ENCODE measurements around the gene CYP2W1.

The CYP2W1 gene

DNA sequence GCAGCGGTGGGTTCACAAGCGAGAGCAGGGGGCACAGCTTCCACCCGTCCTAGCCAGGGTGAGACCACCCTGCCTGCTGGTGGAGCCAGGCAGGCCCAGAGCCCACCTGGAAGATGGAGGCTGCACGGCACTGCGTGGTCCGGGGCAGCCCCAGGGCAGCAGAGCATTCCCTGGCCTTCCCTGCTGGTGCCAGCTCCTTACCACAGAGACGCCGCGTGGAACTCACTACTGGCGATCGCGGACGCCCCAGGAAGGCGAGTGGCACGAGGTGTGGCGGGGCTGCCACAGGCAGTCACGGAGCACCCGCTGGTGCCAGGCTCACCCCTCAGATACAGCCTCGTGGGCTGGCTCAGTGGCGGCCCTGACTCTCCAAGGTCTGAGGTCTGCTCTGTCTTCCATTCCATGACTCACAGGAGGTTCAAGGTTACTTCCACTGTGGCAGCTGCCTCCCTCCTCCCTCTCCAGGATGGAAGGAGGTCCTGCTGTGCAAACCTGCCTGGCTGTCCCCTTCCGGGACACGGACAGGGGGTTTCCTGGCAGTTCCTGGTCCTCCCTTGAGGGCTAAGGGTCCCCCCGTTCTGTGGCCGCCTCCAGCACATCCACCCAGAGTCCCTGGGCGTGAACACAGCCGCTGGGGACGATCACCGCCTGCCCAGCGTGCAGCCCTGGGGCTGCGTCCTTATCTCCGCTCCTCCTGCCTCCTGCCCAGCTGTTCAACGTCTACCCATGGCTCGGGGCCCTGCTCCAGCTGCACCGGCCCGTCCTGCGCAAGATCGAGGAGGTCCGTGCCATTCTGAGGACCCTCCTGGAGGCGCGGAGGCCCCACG is 3.1 kb downstream of the CYP2W1 start:
- no peaks in the 10 kb centered on the region for H3K4me1 ChIP-seq (ENCODE audit: insufficient read depth, poor library complexity, severe bottlenecking)
- H3K27me3 ChIP-seq (ENCODE audit: insufficient read depth, poor library complexity, severe bottlenecking): no peaks in the 10 kb centered on the region
- no peaks in the 10 kb centered on the region for H3K9me3 ChIP-seq (ENCODE audit: severe bottlenecking)
- DNase-seq (ENCODE audit: low spot score) (no peak), ATAC-seq (ENCODE audit: low read depth) (peak; percentile 54)
- TF ChIP-seq, protein P1, sequence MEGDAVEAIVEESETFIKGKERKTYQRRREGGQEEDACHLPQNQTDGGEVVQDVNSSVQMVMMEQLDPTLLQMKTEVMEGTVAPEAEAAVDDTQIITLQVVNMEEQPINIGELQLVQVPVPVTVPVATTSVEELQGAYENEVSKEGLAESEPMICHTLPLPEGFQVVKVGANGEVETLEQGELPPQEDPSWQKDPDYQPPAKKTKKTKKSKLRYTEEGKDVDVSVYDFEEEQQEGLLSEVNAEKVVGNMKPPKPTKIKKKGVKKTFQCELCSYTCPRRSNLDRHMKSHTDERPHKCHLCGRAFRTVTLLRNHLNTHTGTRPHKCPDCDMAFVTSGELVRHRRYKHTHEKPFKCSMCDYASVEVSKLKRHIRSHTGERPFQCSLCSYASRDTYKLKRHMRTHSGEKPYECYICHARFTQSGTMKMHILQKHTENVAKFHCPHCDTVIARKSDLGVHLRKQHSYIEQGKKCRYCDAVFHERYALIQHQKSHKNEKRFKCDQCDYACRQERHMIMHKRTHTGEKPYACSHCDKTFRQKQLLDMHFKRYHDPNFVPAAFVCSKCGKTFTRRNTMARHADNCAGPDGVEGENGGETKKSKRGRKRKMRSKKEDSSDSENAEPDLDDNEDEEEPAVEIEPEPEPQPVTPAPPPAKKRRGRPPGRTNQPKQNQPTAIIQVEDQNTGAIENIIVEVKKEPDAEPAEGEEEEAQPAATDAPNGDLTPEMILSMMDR (IDR thresholded peaks at IDR 0.05; ENCODE audit: poor library complexity, severe bottlenecking): no peak
- no peak overlapping the region for H3K4me3 ChIP-seq (ENCODE audit: severe bottlenecking)
- no peaks in the 10 kb centered on the region for H3K36me3 ChIP-seq (ENCODE audit: low read depth)
- H3K27ac ChIP-seq (ENCODE audit: poor library complexity, severe bottlenecking): no peak overlapping the region

DNA sequence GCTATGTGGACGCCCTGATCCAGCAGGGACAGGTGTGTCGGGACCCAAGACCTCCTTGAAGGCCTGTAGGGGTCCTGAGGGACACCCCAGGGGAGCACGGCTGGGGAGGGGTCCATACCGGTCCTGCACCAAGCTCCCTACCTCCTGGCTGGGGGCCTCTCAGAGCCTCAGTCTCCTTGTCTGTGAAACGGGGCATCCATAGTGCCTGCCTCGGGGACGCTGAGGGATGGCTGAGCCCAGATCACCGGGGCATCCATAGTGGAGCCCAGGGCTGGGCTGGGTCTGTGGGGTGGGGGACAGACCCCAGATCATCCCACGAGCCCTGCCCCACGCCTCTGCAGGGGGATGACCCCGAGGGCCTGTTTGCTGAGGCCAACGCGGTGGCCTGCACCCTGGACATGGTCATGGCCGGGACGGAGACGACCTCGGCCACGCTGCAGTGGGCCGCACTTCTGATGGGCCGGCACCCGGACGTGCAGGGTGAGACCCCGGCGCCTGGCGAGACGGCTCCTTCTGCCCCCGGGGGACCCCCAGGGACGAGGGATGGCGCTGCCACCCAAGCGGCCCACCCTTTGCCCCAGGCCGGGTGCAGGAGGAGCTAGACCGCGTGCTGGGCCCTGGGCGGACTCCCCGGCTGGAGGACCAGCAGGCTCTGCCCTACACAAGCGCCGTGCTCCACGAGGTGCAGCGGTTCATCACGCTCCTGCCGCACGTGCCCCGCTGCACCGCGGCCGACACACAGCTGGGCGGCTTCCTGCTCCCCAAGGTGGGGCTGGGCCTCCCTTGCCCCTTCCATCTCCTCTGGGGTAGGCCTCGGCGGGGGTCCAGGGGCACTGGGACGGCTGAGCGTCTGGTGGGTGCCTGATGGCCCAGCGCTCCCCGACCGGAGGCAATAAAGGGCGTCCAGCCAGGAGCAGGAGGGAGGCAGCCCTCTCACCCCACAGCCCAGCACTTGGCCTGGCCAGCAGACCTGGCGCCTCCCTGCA is 4.1 kb downstream of the CYP2W1 start:
- ATAC-seq (ENCODE audit: low read depth) (no peak), DNase-seq (ENCODE audit: low spot score) (no peak)
- H3K4me1 ChIP-seq (ENCODE audit: insufficient read depth, poor library complexity, severe bottlenecking): no peaks in the 10 kb centered on the region
- no peaks in the 10 kb centered on the region for H3K27me3 ChIP-seq (ENCODE audit: insufficient read depth, poor library complexity, severe bottlenecking)
- no peaks in the 10 kb centered on the region for H3K36me3 ChIP-seq (ENCODE audit: low read depth)
- no peaks in the 10 kb centered on the region for H3K9me3 ChIP-seq (ENCODE audit: severe bottlenecking)
- no peak overlapping the region for H3K27ac ChIP-seq (ENCODE audit: poor library complexity, severe bottlenecking)
- H3K4me3 ChIP-seq (ENCODE audit: severe bottlenecking): no peak overlapping the region
- TF ChIP-seq, protein P1 (IDR thresholded peaks at IDR 0.05; ENCODE audit: poor library complexity, severe bottlenecking): no peak

DNA sequence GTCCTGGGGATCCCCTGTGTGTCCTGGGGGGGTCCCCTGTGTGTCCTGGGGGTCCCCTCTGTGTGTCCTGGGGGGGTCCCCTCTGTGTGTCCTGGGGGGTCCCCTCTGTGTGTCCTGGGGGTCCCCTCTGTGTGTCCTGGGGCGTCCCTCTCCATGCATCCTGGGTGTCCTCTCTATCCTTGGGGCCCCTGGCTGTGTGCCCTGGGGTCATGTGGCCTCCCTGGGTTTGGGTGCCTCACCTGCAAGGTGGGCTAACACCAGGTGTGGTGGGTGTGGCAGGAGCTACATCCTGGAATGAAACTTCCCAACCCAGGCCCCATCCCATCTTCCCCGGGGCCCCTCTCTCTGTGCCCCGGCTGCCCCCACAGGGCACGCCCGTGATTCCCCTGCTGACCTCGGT is 4.9 kb downstream of the CYP2W1 start:
- Histone ChIP-seq H3K27ac (ENCODE audit: poor library complexity, severe bottlenecking) (no peak overlapping the region), H3K36me3 (ENCODE audit: low read depth) (no peaks in the 10 kb centered on the region), H3K4me1 (ENCODE audit: insufficient read depth, poor library complexity, severe bottlenecking) (no peaks in the 10 kb centered on the region), H3K27me3 (ENCODE audit: insufficient read depth, poor library complexity, severe bottlenecking) (no peaks in the 10 kb centered on the region), H3K9me3 (ENCODE audit: severe bottlenecking) (no peaks in the 10 kb centered on the region), H3K4me3 (ENCODE audit: severe bottlenecking) (no peak overlapping the region)
- TF ChIP-seq, protein P1 (IDR thresholded peaks at IDR 0.05; ENCODE audit: poor library complexity, severe bottlenecking): no peak
- DNase-seq (ENCODE audit: low spot score): no peak
- no peak for ATAC-seq (ENCODE audit: low read depth)

DNA sequence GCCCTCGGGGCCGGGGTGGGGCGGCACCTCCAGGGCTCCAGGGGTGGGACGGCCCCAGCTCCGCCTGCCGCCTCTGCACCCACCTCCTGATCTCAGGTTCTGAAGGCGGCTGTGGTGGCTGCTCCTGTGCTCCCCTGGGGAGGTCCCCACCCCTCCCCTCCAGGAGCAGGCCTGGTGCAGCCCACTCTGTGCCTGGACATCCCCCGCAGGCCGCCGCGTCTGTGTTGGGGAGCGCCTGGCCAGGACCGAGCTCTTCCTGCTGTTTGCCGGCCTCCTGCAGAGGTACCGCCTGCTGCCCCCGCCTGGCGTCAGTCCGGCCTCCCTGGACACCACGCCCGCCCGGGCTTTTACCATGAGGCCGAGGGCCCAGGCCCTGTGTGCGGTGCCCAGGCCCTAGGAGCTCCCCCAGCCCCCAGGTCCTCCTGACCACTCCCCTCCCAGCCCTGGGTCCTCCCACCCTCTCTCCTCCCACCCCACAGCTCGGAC is 5.5 kb downstream of the CYP2W1 start:
- Histone ChIP-seq H3K9me3 (ENCODE audit: severe bottlenecking) (no peaks in the 10 kb centered on the region), H3K27me3 (ENCODE audit: insufficient read depth, poor library complexity, severe bottlenecking) (no peaks in the 10 kb centered on the region), H3K4me1 (ENCODE audit: insufficient read depth, poor library complexity, severe bottlenecking) (no peaks in the 10 kb centered on the region), H3K36me3 (ENCODE audit: low read depth) (no peaks in the 10 kb centered on the region), H3K27ac (ENCODE audit: poor library complexity, severe bottlenecking) (no peak overlapping the region), H3K4me3 (ENCODE audit: severe bottlenecking) (no peak overlapping the region)
- TF ChIP-seq, protein P1 (IDR thresholded peaks at IDR 0.05; ENCODE audit: poor library complexity, severe bottlenecking): no peak
- ATAC-seq (ENCODE audit: low read depth) (no peak), DNase-seq (ENCODE audit: low spot score) (no peak)

All from RWPE2 (cell line).